HG02610 (cell line): ENCODE results near the gene NKX6-1.

Source experiments
- ATAC-seq: cut with Tn5 transposase; IDR thresholded peaks from one replicate; pipeline ENCODE4 v1.9.1; 2021; ENCODE audit warnings: mild to moderate bottlenecking, moderate library complexity; ENCODE audit not compliant: unreplicated experiment

The NKX6-1 gene

GRCh38 chr4:84480082-84480481 lies 19.0 kb downstream of the NKX6-1 start:
- no peak for ATAC-seq

- no peak for ATAC-seq
Observed at GRCh38 chr4:84479663-84480062, 19.4 kb downstream of the NKX6-1 start.

- no peak for ATAC-seq
Observed at GRCh38 chr4:84477738-84478137, 21.4 kb downstream of the NKX6-1 start.

GRCh38 chr4:84474107-84474506 lies 25.0 kb downstream of the NKX6-1 start:
- ATAC-seq, result no peak

GRCh38 chr4:84472154-84472553 lies 26.9 kb downstream of the NKX6-1 start:
- no peak for ATAC-seq

- no peak for ATAC-seq
Observed at GRCh38 chr4:84470204-84470785, 28.8 kb downstream of the NKX6-1 start.

- ATAC-seq, result no peak
Observed at GRCh38 chr4:84467601-84468000, 31.5 kb downstream of the NKX6-1 start.

- ATAC-seq, result no peak
Observed at GRCh38 chr4:84459783-84460182, 39.3 kb downstream of the NKX6-1 start.

GRCh38 chr4:84456157-84456556 lies 42.9 kb downstream of the NKX6-1 start:
- no peak for ATAC-seq

GRCh38 chr4:84455697-84456096 lies 43.4 kb downstream of the NKX6-1 start:
- no peak for ATAC-seq

GRCh38 chr4:84451546-84451945 lies 47.5 kb downstream of the NKX6-1 start:
- no peak for ATAC-seq

GRCh38 chr4:84443523-84443922 lies 55.6 kb downstream of the NKX6-1 start:
- ATAC-seq, result no peak

GRCh38 chr4:84442778-84443177 lies 56.3 kb downstream of the NKX6-1 start:
- no peak for ATAC-seq
